Frontal cortex (tissue), 4 donors: ENCODE results near the gene ANAPC5. TPM values are rescaled to one million over a fixed set of nuclear protein-coding genes. Genes with fewer than 3 reads are reported as not detected.
"Not testable (repeated sequence)": the region's sequence is repeated elsewhere in the genome, so short reads cannot be mapped to it uniquely, and the experiment has no call there.

Experiments
- DNase-seq, 2 donors: peaks; one replicate each; pipeline ENCODE4 v3.0.0; 2012; ENCODE audit warnings: low spot score in 2 of 2
- FAIRE-seq: peaks from 2 replicates; lab custom pipeline; 2012; peaks lifted over from hg19 to GRCh38; lab: Jason Lieb, UNC
- total RNA-seq: library from RNA; depleted of rRNA; stranded (reverse); fragments of >200 nt; gene quantifications from one replicate; pipeline ENCODE4 v1.2.3, GENCODE V29; 2014
- donor health status: control.
- donor health status: control.
- donor health status: control.

ANAPC5 gene
- total RNA-seq, 1 donor from 2014 or later: 142 TPM

- no peak for DNase-seq
Observed at GRCh38 chr12:121290410-121290809, 61.8 kb downstream of the ANAPC5 start.

GRCh38 chr12:121289962-121290361 lies 62.2 kb downstream of the ANAPC5 start:
- DNase-seq: no peak
- no peak for FAIRE-seq

More at GRCh38 chr12:121290410-121290809, 61.8 kb downstream of the ANAPC5 start:
- no peak for FAIRE-seq

- FAIRE-seq (no peak), DNase-seq (no peak)
Observed at GRCh38 chr12:121288986-121289385, 63.2 kb downstream of the ANAPC5 start.

GRCh38 chr12:121288158-121288845 lies 63.9 kb downstream of the ANAPC5 start:
- DNase-seq: no peak
- FAIRE-seq: no peak

- no peak for DNase-seq
- no peak for FAIRE-seq
Observed at GRCh38 chr12:121287267-121287954, 64.8 kb downstream of the ANAPC5 start.

- no peak for FAIRE-seq
- DNase-seq: no peak
Observed at GRCh38 chr12:121285856-121286255, 66.4 kb downstream of the ANAPC5 start.

- FAIRE-seq: no peak
- peak in 1 of 2 donors; percentile 47 for DNase-seq
Observed at GRCh38 chr12:121284551-121285390, 67.4 kb downstream of the ANAPC5 start.

- DNase-seq: no peak
- FAIRE-seq: no peak
Observed at GRCh38 chr12:121283841-121284240, 68.4 kb downstream of the ANAPC5 start.

- DNase-seq (no peak), FAIRE-seq (no peak)
Observed at GRCh38 chr12:121283388-121283787, 68.8 kb downstream of the ANAPC5 start.

- DNase-seq, FAIRE-seq: not testable (repeated sequence)
Observed at GRCh38 chr12:121282910-121283309, 69.3 kb downstream of the ANAPC5 start.

- FAIRE-seq: no peak
- no peak for DNase-seq
Observed at GRCh38 chr12:121282072-121282742, 70.0 kb downstream of the ANAPC5 start.

GRCh38 chr12:121281116-121281515 lies 71.1 kb downstream of the ANAPC5 start:
- not testable (repeated sequence) for FAIRE-seq, DNase-seq

- DNase-seq, FAIRE-seq: not testable (repeated sequence)
Observed at GRCh38 chr12:121280531-121280930, 71.7 kb downstream of the ANAPC5 start.

- DNase-seq (peak; percentile 28 to 47), FAIRE-seq (no peak)
Observed at GRCh38 chr12:121279507-121279915, 72.7 kb downstream of the ANAPC5 start.

GRCh38 chr12:121279071-121279375 lies 73.2 kb downstream of the ANAPC5 start:
- FAIRE-seq (no peak), DNase-seq (peak; percentile 28 to 52)

GRCh38 chr12:121278169-121279070 lies 73.8 kb downstream of the ANAPC5 start:
- FAIRE-seq (no peak), DNase-seq (no peak)

- FAIRE-seq: no peak
- DNase-seq: no peak
Observed at GRCh38 chr12:121277374-121277759, 74.8 kb downstream of the ANAPC5 start.

- DNase-seq: no peak
- FAIRE-seq: no peak
Observed at GRCh38 chr12:121274036-121274763, 78.0 kb downstream of the ANAPC5 start.
